Esophagus squamous epithelium (tissue), 4 donors: ENCODE measurements around the gene KLF1.

ENCODE experiments used
- POLR2A ChIP-seq, 4 donors: fragments of 450-650 bp; IDR thresholded peaks; one replicate each; pipeline ENCODE4 v1.6.1; 2017; ENCODE audit warnings: antibody characterized with exemption in 4 of 4, mild to moderate bottlenecking in 4 of 4, moderate library complexity in 3 of 4
- TF ChIP-seq, protein P1 (sequence below), 6 experiments: fragments of 450-650 bp in 4 of 6; fragments of 200-600 bp in 2 of 6; sonication (generic) in 2 of 6; IDR thresholded peaks; one replicate each; pipeline ENCODE4 v1.5.1; 2016 to 2019; ENCODE audit warnings: antibody characterized with exemption in 6 of 6, mild to moderate bottlenecking in 4 of 6, moderate library complexity in 4 of 6

DNA sequence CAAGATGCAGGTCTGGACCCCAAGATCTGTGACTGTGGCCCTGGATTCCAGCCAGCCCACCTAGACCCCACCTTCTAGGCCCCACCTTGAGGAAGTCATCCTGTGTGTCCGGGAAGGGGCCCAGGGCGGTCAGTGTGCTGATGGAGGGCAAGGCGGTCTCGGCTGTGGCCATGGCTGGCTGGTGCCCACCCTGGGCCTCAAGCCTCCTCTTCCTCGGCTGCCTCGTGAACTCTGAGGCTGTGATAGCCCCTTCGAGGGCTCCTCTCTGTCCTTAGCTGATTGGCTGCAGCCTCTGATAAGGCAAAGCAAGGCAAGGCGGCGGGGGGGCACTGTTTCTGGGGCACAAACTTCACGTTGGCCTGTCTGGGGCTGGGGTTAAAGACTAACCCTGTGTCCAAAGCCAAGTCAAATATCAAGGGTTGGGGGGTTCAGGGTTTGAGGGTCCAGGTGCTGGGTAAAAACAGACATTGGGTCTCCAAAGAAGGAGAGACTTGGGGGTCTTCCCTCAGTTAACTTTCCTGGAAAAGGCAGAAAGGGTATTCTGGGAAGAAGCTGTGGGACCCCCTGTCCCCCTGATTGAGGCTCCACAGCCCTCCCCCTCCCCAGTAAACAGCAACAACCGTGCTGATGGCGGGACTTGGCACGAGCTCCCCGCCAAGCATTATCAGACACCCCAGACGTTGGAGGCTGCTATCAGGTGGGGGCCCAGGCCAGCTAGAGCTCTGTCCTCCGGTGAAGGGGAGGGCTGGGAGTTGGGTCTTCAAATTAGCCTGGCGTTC is at the start of gene KLF1:
- TF ChIP-seq, protein P1, sequence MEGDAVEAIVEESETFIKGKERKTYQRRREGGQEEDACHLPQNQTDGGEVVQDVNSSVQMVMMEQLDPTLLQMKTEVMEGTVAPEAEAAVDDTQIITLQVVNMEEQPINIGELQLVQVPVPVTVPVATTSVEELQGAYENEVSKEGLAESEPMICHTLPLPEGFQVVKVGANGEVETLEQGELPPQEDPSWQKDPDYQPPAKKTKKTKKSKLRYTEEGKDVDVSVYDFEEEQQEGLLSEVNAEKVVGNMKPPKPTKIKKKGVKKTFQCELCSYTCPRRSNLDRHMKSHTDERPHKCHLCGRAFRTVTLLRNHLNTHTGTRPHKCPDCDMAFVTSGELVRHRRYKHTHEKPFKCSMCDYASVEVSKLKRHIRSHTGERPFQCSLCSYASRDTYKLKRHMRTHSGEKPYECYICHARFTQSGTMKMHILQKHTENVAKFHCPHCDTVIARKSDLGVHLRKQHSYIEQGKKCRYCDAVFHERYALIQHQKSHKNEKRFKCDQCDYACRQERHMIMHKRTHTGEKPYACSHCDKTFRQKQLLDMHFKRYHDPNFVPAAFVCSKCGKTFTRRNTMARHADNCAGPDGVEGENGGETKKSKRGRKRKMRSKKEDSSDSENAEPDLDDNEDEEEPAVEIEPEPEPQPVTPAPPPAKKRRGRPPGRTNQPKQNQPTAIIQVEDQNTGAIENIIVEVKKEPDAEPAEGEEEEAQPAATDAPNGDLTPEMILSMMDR (IDR thresholded peaks at IDR 0.05) = no peak
- TF ChIP-seq POLR2A (IDR thresholded peaks at IDR 0.05) = no peak
